Stimulated activated CD8-positive, alpha-beta memory T cell treated with anti-CD3 and anti-CD28 coated beads, Interleukin-2, amount 100 ng/mL, for 1 hour (primary cell): Measurements from ENCODE around the gene PLPPR5.
"Not testable (repeated sequence)": the region's sequence is repeated elsewhere in the genome, so short reads cannot be mapped to it uniquely, and the experiment has no call there.

ENCODE experiments used
- DNase-seq, 2 donors: peaks; one replicate each; pipeline ENCODE4 v3.0.0-alpha.2; 2020; ENCODE audit warnings: low read depth in 2 of 2

PLPPR5 gene

GRCh38 chr1:99004861-99005442 is at the start of gene PLPPR5:
TSS of gene PLPPR5 (minus strand) at chr1:99004861. CDS start at chr1:99004671, 190 bp downstream.
- DNase-seq = no peak

- no peak for DNase-seq
Observed at GRCh38 chr1:99051611-99052283, 47.1 kb upstream of the PLPPR5 start.

GRCh38 chr1:99049745-99050144 is 45.1 kb upstream of the PLPPR5 start:
- no peak for DNase-seq

- DNase-seq = not testable (repeated sequence)
Observed at GRCh38 chr1:99036746-99037145, 32.1 kb upstream of the PLPPR5 start.

- DNase-seq = no peak
Observed at GRCh38 chr1:99018313-99018712, 13.7 kb upstream of the PLPPR5 start.

GRCh38 chr1:99017655-99018054 is 13.0 kb upstream of the PLPPR5 start:
- DNase-seq = no peak

- DNase-seq = no peak
Observed at GRCh38 chr1:99010679-99011078, 6.0 kb upstream of the PLPPR5 start.

GRCh38 chr1:99007366-99007765 is 2.7 kb upstream of the PLPPR5 start:
- DNase-seq = no peak

GRCh38 chr1:99005537-99005942 is 879 bp upstream of the PLPPR5 start:
- no peak for DNase-seq

- DNase-seq = no peak
Observed at GRCh38 chr1:99004254-99004860, 304 bp downstream of the PLPPR5 start.

- no peak for DNase-seq
Observed at GRCh38 chr1:99003581-99004253, 944 bp downstream of the PLPPR5 start.

GRCh38 chr1:98992844-98993243 is 11.8 kb downstream of the PLPPR5 start:
- no peak for DNase-seq

- no peak for DNase-seq
Observed at GRCh38 chr1:98991127-98992012, 13.3 kb downstream of the PLPPR5 start.

GRCh38 chr1:98989556-98989907 is 15.1 kb downstream of the PLPPR5 start:
- no peak for DNase-seq

- DNase-seq = no peak
Observed at GRCh38 chr1:98988904-98989555, 15.6 kb downstream of the PLPPR5 start.

- no peak for DNase-seq
Observed at GRCh38 chr1:98985687-98986086, 19.0 kb downstream of the PLPPR5 start.

- no peak for DNase-seq
Observed at GRCh38 chr1:98981917-98982513, 22.6 kb downstream of the PLPPR5 start.

- no peak for DNase-seq
Observed at GRCh38 chr1:98979463-98979862, 25.2 kb downstream of the PLPPR5 start.

GRCh38 chr1:98975810-98976209 is 28.9 kb downstream of the PLPPR5 start:
- DNase-seq = no peak

- no peak for DNase-seq
Observed at GRCh38 chr1:98975113-98975512, 29.5 kb downstream of the PLPPR5 start.
